Measurements from ENCODE around the gene TC2N.
"Not testable (repeated sequence)": the region's sequence is repeated elsewhere in the genome, so short reads cannot be mapped to it uniquely, and the experiment has no call there.

TC2N gene

DNA sequence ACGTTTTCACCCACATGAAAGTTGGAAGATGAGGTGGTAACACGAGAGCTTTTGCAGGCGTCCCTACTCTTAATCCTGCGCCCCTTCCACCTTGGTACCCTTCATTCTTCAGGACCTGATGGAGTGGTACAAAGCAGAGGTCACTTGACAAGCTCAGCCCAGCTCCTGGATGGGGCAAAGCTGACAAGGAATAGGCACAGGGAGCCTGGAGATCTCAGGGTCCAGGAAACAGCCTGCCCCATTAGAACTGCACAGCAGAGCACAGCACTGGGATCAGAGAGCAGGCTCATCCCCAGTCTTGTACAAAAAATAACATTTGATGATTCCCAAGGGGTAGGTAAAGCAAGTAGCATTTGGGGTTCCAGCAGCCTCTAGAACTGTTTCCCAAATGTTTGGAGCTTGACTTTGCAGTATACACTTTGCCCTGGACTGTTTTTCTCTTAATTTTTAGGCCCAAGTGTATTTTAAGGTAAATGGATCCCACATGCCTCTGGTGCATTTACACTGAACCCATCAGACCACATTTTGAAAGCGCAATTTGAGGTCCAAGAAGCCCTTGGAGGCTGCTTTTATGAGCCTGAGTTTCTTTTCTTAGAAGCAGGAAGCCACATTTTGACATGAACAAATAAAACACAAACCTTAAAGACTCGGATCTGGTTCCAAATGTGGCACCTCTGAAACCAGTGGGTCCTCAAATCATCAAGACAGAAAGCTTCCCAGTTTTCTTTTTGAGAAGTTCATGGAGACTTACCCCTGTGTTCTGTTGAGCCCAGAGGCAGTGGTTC is 633 bp downstream of the TC2N start:
- peak in 1 of 5 experiments; percentile 67 for DNase-seq

DNA sequence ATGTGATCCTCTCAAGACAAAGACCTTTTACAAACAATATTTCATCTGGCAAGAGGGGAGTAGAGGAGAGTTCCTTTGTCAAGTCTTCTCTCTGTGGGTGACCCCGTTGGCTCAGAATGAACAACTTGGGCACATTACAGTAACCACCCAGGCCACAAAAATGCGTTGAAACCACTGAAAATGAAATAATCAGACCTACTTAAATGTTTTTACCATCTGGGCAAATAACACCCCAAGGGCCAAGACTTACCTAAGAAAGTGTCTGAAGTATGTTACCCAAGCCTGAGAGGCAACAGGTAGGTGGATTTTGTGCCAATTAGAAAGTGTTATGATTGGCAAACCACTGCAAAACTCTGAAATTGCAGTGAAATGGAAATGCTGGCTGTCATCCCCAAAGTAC is 1.3 kb downstream of the TC2N start:
- peak in 2 of 5 experiments; percentile 58 to 85 for DNase-seq

DNA sequence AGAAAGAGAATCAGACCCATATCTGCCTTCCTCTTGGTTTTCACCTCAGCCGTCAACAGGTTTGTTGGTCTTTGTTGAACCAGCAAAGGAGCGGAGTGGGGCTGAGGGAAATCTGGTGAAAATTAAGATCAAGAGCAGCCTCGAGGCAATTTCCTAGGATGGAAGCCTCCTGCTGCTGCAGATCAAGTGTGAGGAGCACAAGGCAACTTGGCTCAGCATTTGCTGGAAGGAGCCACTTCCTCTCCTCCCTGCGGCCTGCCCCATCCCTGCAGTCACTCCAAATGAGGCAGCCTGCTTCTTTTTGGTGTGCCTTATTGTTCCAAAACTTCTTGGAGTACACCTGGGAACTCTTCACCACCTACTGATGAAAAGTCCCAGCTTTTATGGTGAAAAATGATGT is 4.9 kb downstream of the TC2N start:
- no peak for DNase-seq

DNA sequence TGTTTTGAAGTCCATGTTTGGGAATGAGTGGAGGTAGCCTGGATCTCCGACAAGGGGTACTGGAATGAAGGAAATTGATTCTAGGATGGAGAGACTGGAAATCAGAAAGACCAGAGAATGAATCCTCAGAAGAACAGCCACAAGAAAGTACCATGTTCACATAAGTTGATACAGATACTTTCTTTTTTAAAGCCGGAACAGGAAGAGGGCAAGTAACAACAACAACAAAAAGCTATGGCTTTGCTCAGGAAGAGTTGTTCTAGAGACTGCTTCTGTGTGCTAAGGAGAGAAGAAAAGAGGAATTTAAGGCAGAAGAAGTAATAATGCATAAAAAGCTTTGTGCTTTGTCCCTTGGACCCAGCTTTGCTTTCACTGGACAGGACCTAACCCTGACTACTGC is 6.2 kb downstream of the TC2N start:
- peak in 1 of 5 experiments; percentile 56 for DNase-seq

DNA sequence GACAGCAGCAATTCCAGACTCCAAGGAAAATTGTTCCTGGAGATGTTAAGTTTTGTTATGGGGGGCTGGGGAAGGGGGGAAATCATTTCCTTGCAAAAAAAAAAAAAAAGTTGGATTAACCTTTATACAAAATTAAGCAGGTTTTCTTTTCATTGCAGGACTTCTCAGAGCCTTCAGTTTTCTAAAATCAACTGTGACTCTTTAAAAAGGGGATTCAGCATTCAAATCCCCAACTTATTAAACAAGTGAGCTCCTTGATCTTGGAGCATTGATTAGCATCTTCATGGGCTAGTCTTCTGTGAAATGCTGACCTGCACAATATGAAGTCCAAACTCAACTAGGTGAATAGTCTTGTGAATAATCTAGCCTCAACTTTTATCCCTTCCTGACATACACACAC is 7.1 kb downstream of the TC2N start:
- no peak for DNase-seq

DNA sequence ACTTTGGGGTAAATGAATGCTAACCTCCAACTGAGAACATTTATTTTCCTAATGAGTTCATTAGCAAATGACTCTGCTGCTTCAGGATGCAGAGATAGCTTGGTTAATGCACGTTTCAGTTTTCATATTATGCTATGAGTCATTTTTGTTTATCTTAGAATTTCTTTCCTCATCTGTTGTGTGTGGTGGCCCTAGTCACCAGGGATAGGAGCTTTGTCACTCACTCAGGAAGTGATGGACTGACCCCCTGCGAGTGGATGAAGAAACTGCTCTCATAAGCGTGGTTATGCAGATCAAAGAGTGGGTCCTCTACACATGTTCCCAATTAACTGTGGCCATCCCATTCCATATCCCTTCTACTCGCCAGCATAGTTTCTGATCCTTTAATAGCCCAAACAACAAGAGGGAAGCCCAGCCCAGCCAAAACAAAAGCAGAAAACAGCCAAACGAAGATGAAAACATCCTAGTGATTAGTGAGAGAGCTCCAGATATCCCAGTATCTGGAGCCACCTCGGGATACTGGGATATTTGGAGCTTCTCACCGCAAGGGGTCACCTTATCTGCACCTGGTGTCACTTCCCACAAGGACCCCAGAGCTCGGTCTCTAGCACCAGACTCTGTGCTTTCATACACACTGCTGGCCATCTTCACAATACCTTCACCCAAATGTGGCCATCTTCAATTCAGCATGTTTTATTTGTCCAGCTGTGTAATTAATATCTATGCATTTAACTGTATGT is 8.6 kb downstream of the TC2N start:
- peak in 1 of 5 experiments; percentile 65 for DNase-seq

DNA sequence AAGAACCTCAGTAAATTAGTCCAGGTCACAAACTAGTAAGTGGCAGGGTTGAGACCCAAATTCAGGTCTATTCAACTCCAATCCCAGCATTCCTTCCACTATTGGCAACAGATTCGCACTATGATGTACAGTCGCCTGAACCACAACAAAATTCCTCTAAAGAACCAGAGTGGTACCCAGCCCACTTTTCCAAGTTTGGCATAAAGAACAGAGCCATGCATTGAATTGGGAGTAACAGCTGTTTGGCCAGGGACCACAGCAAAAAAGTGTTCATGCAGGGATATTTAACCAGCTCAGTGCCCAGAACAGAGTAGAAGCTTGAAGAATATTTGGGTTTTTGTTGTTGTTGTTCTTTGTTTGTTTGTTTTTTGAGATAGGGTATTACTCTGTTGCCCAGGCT is 9.7 kb downstream of the TC2N start:
- no peak for DNase-seq

DNA sequence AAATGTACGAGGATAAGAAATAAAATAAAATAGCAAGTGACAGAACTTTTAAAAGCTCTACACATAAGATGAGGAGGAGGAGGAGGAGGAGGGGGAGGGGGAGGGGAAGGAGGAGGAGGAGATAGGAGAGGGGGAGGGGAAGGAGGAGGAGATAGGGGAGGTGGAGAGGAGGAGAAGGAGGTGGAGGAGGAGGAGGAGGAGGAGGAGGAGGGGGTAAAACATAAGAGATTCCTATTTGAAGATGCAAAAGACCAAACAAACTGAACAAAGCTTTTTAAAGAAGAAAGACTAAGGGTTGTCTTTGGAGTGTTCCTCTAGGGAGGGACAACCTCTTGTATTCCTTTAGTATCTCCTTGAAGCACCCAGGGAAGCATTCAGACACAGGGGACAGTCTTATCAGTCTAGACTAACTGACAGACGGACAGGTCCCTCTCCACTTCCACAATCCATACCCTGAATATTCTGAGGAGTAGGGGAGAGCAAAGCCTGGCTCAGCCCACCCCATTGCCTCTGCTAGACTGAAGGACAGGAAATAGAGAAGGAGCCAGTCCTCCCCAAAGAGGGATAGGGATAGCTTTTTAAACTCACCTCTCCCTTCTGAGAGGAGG is 12.9 kb downstream of the TC2N start:
- no peak for DNase-seq

DNA sequence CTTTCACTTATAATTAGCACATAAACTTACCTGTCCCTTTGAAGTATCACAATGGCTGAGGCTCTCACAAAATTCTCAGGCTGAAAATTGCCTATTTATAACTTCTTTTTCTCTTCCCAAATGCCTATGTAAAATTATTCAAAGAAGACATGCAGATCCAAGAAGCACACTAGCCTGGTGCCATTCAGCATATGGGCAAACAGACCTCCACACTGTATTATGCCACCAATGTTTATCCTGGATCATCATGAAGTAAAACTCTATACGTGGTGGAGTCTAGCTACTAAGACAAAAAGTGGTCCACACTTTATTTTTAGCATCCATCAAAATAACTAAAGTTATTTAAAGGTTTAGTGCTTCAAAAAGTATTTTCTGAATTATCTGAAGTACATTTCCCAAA is 15.8 kb downstream of the TC2N start:
- DNase-seq, result no peak

DNA sequence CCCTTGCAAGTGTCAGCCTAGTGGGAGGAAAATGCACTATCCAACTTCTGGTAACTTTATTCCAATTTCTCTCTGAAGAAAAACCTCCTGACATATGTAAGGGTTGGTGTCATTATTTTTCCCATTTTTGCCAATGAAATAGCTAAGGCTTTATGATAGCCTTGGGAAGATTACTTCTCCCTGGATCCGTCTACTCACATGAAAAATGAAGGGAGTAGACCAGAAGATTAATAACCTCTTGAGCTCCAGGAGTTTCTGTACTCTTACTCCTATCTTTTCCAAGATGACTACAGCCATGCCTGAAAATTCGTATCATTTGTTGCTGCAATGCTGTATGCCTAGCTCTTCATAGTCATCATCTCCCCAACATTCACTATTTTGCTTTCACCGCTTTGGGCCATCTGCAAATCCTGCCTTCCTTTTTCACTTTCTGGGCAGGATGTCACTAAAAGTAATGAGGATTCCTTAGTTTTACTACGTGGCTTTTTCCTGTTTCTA is 18.8 kb downstream of the TC2N start:
- no peak for DNase-seq

DNA sequence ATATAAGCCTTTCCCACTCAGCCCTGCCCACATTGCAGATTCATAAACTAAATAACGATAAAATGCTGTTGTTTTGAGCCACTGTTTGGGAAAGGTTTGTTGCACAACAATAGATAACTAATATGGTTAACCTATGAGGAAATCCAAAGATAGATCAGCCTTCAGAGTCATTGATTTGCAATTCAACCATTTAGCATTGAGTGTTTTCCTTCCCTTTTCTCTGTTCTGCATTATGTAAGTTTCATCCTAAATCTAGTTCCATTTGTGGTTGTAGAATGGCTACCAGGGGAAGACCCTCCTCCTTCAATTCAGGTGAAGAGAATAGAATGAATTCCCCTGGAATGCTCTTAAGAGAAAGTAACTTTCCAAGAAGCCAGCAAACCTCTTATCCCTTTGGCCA is 19.6 kb downstream of the TC2N start:
- no peak for DNase-seq

DNA sequence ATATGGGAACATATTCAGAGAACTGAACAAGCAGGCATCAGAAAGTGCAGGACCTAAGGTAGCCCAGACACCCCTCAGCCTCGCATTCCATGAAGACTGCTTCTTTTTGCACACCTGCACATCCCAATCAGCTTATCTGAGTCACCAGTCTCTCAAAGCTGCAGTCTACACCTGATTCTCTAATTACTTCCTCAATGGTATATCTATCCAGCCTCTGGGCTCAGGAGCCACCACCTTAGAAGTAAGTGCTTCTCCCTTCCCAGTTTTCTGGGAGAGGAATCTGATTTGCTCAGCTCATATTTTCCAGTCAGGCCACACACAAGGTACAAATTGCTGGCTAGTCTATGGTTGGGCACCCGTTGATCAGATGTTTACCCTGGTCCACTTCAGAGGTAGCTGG is 21.7 kb downstream of the TC2N start:
- no peak for DNase-seq

DNA sequence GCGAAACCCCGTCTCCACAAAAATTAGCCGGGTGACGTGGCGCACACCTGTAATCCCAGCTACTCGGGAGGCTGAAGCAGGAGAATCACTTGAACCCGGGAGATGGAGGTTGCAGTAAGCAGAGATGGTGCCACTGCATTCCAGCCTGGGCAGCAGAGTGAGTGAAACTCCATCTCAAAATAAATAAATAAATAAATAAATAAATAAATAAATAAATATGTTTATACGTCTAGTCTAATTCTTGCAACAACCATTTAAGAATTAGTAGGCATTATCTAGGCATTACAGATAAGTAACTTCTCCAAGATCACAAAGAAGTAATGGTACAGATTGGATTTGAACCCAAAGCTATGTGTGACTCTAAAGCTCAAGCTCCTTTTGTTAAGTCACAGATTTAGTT is 22.3 kb downstream of the TC2N start:
- not testable (repeated sequence) for DNase-seq

DNA sequence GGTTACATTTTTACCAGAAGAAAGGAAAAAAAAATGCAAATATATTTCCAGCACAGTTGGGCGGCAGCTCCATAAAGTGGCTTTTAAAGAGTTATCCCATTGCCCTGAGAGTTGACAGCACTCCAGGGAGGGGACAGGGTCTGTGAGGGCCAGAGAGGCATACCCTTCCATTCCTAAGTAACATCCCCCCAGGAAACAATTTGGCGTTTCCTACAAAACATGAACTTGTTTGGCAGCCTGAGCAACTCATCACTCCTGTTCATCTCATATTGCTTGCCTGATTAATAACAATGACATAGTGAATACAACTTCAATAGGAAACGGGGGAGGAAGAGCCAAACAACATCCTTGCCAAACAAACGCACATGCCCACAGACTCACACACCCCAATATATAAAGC is 23.3 kb downstream of the TC2N start:
- DNase-seq, result no peak

DNA sequence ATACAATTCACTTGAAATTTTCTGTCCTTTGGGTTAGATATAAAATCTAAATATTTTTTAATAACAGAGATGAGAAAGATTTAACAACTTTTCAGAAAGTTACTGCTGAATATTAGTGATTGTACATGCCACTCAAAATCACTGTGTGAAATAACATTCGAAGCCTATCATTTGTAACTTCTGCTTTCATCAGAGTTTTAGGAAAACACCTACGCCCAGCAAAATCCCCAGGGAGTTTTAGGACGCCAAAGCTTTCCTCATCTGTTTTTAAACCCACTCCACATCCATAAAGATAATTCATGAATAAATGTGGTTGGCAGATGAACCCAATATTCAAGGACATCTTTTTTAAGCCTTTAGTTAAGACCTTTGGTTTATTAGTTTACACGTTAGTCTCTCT is 23.9 kb downstream of the TC2N start:
- DNase-seq, result no peak

DNA sequence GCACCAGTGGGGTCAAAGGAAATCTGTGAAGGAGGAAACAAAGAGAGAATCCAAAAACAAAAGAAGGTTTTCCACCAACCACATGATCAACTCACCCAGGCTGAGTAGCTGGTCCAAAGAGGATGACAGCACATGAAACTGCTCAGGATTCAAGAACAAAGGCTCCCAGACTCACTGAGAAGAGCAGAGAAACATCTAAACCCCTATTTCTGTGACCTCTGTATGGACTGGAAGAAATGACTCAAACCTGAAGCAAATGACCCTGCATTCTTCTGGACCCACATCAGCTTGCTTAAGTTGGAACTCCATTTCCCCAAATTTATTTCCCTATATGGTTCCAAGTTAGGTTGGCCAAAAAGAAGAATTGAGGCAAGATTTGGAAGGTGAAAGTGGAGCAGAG is 26.3 kb downstream of the TC2N start:
- DNase-seq, result no peak

DNA sequence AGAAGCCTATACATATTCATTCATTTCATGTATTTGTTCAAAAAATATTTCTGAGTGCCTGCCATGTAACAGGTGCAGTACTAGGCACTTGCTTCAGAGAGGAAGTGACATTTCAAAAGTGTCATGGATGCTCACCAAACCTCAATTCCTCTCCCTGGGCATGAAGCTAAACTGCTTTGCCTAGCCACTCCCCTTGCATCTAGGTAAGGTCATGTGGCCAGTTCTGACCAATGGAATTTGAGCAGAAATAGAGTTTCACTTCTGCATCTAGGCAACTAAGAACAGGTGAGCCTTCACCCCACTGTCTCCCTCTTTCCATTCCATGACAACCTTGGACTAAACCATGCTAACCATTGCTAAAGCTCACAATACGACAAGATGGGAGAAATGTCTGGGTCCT is 27.6 kb downstream of the TC2N start:
- DNase-seq, result peak in 1 of 5 experiments; percentile 38

DNA sequence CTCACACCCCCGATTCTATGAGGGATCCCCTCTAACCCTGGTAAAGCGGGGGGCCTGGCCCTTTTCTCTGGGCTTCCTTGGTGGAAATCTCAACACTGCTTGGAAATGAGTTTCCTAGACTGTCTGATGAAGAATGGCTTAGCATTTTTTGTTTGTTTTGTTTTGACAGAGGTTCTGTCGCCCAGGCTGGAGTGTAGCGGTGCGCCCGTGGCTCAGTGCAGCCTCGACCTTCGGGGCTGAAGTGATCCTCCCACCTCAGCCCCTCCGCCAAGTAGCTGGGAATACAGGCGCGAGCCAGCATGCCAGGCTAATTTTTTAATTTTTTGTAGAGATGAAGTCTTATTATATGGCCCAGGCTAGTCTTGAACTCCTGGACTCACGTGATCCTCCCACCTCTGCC is 30.3 kb downstream of the TC2N start:
- no peak for DNase-seq

DNA sequence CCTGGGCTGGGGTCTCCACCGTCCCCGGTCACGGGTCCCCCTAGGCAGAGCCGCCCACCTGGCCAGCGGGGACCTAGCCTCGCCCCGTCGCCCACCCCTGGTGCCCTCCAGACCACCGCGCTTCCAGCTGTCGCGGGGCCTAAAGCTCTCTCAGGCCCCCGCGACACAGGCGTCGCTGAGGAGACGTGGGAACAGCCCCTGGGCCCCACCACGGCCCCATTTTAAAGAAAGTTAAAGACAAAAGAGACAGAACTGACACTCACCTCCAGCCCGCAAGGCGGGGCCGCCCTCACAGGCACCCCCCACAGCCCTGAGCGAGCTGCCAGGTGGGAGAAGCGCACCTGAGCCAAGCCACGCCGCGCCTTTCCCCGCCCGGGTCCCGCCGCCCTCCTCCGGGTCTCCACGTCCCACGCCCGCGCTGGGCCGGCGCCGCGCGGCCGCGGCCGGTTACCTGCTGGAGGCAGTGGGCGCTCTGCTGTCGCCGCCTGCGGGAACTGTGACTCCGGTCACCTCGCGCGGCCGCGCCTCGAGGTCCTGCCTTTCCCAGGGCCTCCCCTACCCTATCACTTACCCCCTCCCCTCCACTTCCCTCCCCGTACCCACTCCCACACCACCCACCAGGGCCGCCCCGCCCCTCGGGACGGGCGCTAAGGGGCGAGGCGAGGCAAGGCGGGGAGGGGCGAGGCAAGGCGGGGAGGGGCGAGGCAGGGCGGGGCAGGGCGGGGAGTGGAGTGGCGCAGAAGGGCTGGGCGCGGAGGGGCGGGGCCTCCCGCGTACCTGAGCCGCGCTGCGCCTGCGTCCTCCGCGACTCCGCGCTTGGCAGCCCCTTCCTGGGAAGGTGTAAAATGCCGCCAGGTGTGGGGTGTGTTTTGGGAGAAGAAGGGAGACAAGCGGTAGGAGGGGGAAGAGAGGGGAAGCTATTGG is 31.2 kb downstream of the TC2N start:
- peak; percentile 60 to 90 (median 83) for DNase-seq

DNA sequence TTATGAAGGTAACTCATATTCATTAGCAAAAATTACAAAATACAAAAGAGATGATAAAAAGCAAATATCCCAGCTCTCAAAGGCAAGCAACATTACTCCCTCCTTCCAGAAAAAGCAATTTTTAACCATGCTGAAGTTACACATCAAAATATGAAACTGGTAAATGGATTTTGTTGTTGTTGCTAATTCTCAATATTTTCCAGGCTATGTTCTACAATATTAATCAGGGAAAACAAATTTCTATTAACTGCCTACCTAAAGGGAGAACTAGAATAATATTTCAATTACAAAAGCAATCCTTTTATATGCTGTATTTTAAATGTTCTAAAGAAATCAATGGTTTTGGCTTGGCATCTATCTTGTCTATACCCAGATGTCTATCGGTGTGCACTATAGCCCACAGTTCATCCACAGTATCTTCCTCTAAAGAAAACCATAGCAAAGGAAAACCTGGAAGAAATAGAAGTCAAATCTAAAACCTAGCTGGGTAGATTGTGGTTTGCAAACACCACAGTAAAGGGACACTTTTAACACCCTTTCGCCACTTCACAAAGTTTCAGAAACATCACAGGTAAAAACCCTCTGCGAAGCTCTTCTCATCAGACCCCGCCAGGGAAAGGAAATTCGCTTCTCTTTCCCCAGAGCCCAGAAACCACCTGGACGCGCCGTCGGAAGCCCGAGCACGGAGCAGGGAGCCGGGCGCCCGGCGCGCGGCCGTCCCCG is 32.0 kb downstream of the TC2N start:
- DNase-seq, result peak in 3 of 5 experiments; percentile 9 to 57 (median 13)

DNA sequence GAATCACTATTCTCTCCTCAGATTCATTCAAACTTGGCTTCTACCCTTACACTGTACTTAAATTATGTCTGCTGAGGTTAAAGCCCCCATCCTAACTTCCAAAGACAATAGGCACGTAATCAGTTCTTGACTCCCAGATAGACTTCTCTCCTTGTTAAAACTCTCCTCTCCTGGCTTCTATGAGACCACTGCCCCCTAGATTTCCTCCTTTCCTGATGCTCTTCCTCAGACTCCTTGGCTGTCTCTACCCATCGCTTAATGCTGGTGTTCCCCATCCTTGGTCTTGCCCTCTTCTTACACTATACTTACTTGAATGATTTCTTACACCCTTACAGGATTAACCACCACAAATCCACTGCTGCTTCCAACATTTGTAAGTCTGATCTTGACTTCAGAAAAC is 32.8 kb downstream of the TC2N start:
- no peak for DNase-seq

DNA sequence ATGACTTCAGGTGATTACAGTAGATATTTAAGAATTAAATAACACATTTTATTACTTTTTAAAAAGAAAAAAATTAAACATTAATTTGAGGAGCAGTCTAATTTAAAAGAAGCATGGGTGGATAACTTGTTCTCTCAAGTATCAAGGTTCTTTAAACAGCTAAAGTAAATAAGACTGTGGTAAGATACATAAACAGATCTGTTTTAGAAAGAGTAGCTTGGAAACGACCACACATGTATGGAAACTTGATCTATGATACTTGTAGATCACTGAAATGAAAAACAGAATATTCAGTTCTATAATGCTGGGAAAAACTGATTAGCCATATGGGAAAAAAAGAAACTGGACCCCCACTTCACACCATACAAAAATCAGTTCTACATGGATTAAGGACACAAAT is 36.0 kb downstream of the TC2N start:
- no peak for DNase-seq
